Esophagus muscularis mucosa (tissue), 4 donors: Measurements from ENCODE around the gene PSG5. TPM values are rescaled to one million over a fixed set of nuclear protein-coding genes. Genes with fewer than 3 reads are reported as not detected.
"Not testable (repeated sequence)": the region's sequence is repeated elsewhere in the genome, so short reads cannot be mapped to it uniquely, and the experiment has no call there.

ENCODE experiments used
- DNase-seq: peaks from one replicate; pipeline ENCODE4 v3.0.0-alpha.2; 2017; ENCODE audit errors: extremely low spot score
- H3K27ac ChIP-seq, 4 donors: fragments of 200-600 bp; sonication (generic); replicated peaks in 1 of 4; 1 replicate in 3 of 4; 2 replicates in 1 of 4; pipeline ENCODE4 v1.5.1; 2016 to 2019; ENCODE audit warnings: mild to moderate bottlenecking in 1 of 4
- H3K27me3 ChIP-seq, 4 donors: fragments of 200-600 bp; sonication (generic); one replicate each; pipeline versions ENCODE4 v1.5.1 to v1.6.0; 2016 to 2019
- H3K36me3 ChIP-seq, 4 donors: fragments of 200-600 bp; sonication (generic); one replicate each; pipeline ENCODE4 v1.5.1; 2016 to 2019
- H3K4me1 ChIP-seq, 4 donors: fragments of 200-600 bp; sonication (generic); one replicate each; pipeline ENCODE4 v1.5.1; 2016 to 2019
- H3K4me3 ChIP-seq, 4 donors: fragments of 200-600 bp; sonication (generic); 1 replicate in 2 of 4; 2 replicates in 2 of 4; pipeline ENCODE4 v1.5.1; 2016 to 2019; ENCODE audit warnings: mild to moderate bottlenecking in 4 of 4, moderate library complexity in 1 of 4
- H3K9me3 ChIP-seq, 4 donors: fragments of 200-600 bp; sonication (generic); 1 replicate in 3 of 4; 2 replicates in 1 of 4; pipeline ENCODE4 v1.5.1; 2016 to 2019
- CTCF ChIP-seq, 3 experiments: fragments of 200-600 bp in 2 of 3; fragments of 450-650 bp in 1 of 3; sonication (generic) in 2 of 3; IDR thresholded peaks; one replicate each; pipeline ENCODE4 v1.5.1; 2017 to 2019; ENCODE audit warnings: antibody characterized with exemption in 3 of 3, mild to moderate bottlenecking in 2 of 3, moderate library complexity in 1 of 3
- EP300 ChIP-seq: sonication (generic); formaldehyde crosslinking; IDR thresholded peaks from one replicate; pipeline ENCODE4 v1.6.1; 2017; ENCODE audit warnings: antibody characterized with exemption
- POLR2A ChIP-seq: fragments of 450-650 bp; IDR thresholded peaks from one replicate; pipeline ENCODE4 v1.6.1; 2017; ENCODE audit warnings: antibody characterized with exemption, moderate library complexity, mild to moderate bottlenecking, low read depth
- POLR2AphosphoS5 ChIP-seq, 2 donors: sonication (generic); formaldehyde crosslinking; IDR thresholded peaks; one replicate each; pipeline ENCODE4 v1.6.1; 2017; ENCODE audit warnings: antibody characterized with exemption in 2 of 2
- whole genome bisulfite sequencing: methylation state at CpG from one replicate; pipeline ENCODE4 v1.1.5; 2018; 5-methylcytosine and 5-hydroxymethylcytosine counted together
- intact Hi-C: fragments of 100-400 bp; cut with DNase I; formaldehyde crosslinking; loops from one replicate; pipeline ENCODE4 v1.15.1; 2023
- total RNA-seq, 4 donors: library from RNA; depleted of rRNA; stranded (reverse); fragments of >200 nt; gene quantifications; one replicate each; pipeline versions ENCODE4 v1.1.0 to v1.2.1, GENCODE V29; 2016

The PSG5 gene
- total RNA-seq, 4 donors from 2014 or later = not detected

- Histone ChIP-seq H3K27ac (no peak overlapping the region), H3K9me3 (no peaks in the 10 kb centered on the region), H3K4me1 (no peaks in the 10 kb centered on the region), H3K36me3 (no peaks in the 10 kb centered on the region), H3K27me3 (no peaks in the 10 kb centered on the region), H3K4me3 (no peak overlapping the region)
- no peak for DNase-seq
- TF ChIP-seq CTCF (IDR thresholded peaks at IDR 0.05) (no peak), EP300 (no peak), POLR2A (no peak), POLR2AphosphoS5 (IDR thresholded peaks at IDR 0.05) (no peak)
- WGBS = 57% methylated on average over 1 of the region's 1 CpG
- intact Hi-C loops = no loop called here
Observed at GRCh38 chr19:43148233-43148632, 38.1 kb downstream of the PSG5 start.

- H3K27me3 ChIP-seq, intact Hi-C loops, H3K4me1 ChIP-seq, H3K9me3 ChIP-seq, H3K36me3 ChIP-seq, H3K27ac ChIP-seq, H3K4me3 ChIP-seq, DNase-seq: not testable (repeated sequence)
- WGBS = 67% methylated on average over 1 of the region's 1 CpG
Observed at GRCh38 chr19:43141763-43142162, 44.6 kb downstream of the PSG5 start.

GRCh38 chr19:43132696-43133095 lies 53.6 kb downstream of the PSG5 start:
- Histone ChIP-seq H3K4me1 (no peaks in the 10 kb centered on the region), H3K36me3 (no peaks in the 10 kb centered on the region), H3K4me3 (no peak overlapping the region), H3K27ac (no peak overlapping the region), H3K9me3 (no peaks in the 10 kb centered on the region), H3K27me3 (no peaks in the 10 kb centered on the region)
- 54% methylated on average over 5 of the region's 6 CpGs for WGBS
- no peak for DNase-seq
- TF ChIP-seq CTCF (IDR thresholded peaks at IDR 0.05) = no peak
- intact Hi-C loops = no loop called here

GRCh38 chr19:43131281-43131842 lies 55.0 kb downstream of the PSG5 start:
- intact Hi-C loops, H3K27ac ChIP-seq: not testable (repeated sequence)

GRCh38 chr19:43129197-43129596 lies 57.1 kb downstream of the PSG5 start:
- H3K9me3 ChIP-seq, H3K4me1 ChIP-seq, H3K27me3 ChIP-seq, H3K36me3 ChIP-seq, DNase-seq, H3K27ac ChIP-seq, H3K4me3 ChIP-seq, intact Hi-C loops: not testable (repeated sequence)
- 87% methylated on average over 7 of the region's 7 CpGs for WGBS

More at GRCh38 chr19:43131281-43131842, 55.0 kb downstream of the PSG5 start:
- H3K27me3 ChIP-seq, DNase-seq, H3K36me3 ChIP-seq, H3K4me3 ChIP-seq, H3K4me1 ChIP-seq, H3K9me3 ChIP-seq: not testable (repeated sequence)
- 66% methylated on average over 8 of the region's 8 CpGs for WGBS

- WGBS = 45% methylated on average over 3 of the region's 3 CpGs
Observed at GRCh38 chr19:43127336-43127735, 59.0 kb downstream of the PSG5 start.

GRCh38 chr19:43126720-43127119 lies 59.6 kb downstream of the PSG5 start:
- DNase-seq = no peak
- intact Hi-C loops = no loop called here
- Histone ChIP-seq H3K27me3 (peaks cover 0 to 12% (median 0%) of the 10 kb centered on the region in 4 donors), H3K36me3 (no peaks in the 10 kb centered on the region), H3K9me3 (no peaks in the 10 kb centered on the region), H3K4me1 (no peaks in the 10 kb centered on the region), H3K4me3 (no peak overlapping the region), H3K27ac (no peak overlapping the region)
- WGBS = 84% methylated on average over 4 of the region's 4 CpGs
- TF ChIP-seq CTCF (IDR thresholded peaks at IDR 0.05) (no peak), POLR2AphosphoS5 (IDR thresholded peaks at IDR 0.05) (no peak), EP300 (no peak), POLR2A (no peak)

More at GRCh38 chr19:43127336-43127735, 59.0 kb downstream of the PSG5 start:
- peaks cover 0 to 12% (median 0%) of the 10 kb centered on the region in 4 donors for H3K27me3 ChIP-seq
- H3K4me1 ChIP-seq, DNase-seq, H3K27ac ChIP-seq, intact Hi-C loops, H3K36me3 ChIP-seq, H3K4me3 ChIP-seq, H3K9me3 ChIP-seq: not testable (repeated sequence)
